ENCODE data around the gene TET1.
"Not testable (repeated sequence)": the region's sequence is repeated elsewhere in the genome, so short reads cannot be mapped to it uniquely, and the experiment has no call there.

TET1 gene
- 0.42 to 11.2 (median 5.9) reads per million in 3 experiments for total RNA-seq

DNA sequence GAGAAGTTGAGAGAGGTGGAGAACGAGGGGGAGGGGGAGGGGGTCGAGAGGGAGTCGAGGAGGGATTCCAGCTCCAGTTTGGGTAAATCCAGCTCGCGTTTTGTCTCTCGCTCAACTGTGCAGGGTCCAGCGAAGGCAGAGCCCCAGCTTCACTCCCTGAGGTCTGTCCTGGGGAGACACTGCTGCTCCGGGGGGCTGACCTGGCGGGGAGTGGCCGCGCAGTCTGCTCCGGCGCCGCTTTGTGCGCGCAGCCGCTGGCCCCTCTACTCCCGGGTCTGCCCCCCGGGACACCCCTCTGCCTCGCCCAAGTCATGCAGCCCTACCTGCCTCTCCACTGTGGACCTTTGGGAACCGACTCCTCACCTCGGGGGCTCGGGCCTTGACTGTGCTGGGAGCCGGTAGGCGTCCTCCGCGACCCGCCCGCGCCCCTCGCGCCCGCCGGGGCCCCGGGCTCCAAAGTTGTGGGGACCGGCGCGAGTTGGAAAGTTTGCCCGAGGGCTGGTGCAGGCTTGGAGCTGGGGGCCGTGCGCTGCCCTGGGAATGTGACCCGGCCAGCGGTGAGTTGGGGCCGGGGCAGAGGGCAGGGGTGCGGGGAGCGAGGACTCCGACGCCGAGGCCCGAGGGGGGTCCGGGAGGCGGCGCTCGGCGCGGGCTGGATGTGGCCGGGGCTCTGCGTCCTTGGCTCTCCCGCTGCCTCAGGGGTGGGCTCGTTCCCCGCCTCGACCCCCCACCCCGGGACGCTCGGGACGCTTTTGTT, at the start of gene TET1:
Gene TET1, plus strand, starts transcription at position 152 of the 757 bp plus-strand sequence. CDS start 12,002 bp downstream, outside the sequence.
- DNase-seq: no peak

DNA sequence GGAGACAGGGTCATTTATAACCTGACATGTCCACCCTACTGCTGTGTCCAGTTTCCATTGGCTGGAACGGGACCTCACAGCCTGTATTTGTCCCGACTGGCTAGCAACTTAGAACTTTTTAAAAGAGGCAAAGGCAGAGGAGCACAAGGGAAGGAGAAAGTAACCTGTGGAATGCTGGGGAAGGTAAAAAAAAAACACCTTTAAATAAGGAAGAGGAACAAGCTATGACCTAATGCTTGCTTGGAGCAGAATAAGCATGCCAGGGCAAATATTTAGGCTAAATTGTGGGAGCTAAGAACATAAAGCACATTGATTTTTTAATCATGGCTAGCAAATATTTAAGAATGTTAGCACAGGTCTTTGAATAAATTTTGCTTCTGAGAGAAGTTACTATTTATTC, 43.9 kb upstream of the TET1 start:
- DNase-seq: not testable (repeated sequence)

GRCh38 chr10:68516766-68517165, 43.4 kb upstream of the TET1 start:
- no peak for DNase-seq

DNA sequence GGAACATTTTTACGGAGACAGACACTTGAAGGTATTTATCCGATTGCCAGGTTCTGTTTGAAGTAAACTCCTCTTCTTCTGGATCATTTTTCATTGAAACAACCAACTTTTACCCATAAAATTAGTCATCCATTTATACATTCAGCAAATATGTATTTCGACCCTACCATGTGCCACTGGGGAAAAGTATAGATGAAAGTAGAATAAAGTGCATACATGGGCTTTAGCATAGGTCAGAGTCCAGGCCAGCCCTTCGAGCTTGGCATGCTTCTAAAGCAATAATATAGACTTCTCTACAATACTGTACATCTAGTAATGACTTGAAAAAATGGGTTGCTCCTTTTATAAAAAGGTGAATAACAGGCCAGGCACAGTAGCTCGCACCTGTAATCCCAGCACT, 42.9 kb upstream of the TET1 start:
- no peak for DNase-seq

- not testable (repeated sequence) for DNase-seq
Observed at GRCh38 chr10:68518609-68519008, 41.5 kb upstream of the TET1 start.

DNA sequence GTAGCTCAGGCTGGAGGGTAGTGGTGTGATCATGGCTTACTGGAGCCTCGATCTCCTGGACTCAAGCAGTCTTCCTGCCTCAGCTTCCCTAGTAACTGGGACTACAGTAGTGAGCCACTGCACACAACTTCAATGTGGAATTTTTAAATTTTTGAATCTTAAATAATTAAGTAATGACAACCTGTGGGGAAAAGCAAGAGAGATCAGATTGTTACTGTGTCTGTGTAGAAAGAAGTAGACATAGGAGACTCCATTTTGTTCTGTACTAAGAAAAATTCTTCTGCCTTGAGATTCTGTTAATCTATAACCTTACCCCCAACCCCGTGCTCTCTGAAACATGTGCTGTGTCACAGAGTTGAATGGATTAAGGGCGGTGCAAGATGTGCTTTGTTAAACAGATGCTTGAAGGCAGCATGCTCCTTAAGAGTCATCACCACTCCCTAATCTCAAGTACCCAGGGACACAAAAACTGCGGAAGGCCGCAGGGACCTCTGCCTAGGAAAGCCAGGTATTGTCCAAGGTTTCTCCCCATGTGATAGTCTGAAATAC, 34.6 kb upstream of the TET1 start:
- not testable (repeated sequence) for DNase-seq

- no peak for DNase-seq
Observed at GRCh38 chr10:68526634-68527307, 33.4 kb upstream of the TET1 start.

- DNase-seq: no peak
Observed at GRCh38 chr10:68536973-68537372, 23.2 kb upstream of the TET1 start.

GRCh38 chr10:68537796-68538195, 22.3 kb upstream of the TET1 start:
- DNase-seq: no peak

GRCh38 chr10:68543004-68543918, 16.9 kb upstream of the TET1 start:
- no peak for DNase-seq

GRCh38 chr10:68550747-68551411, 9.3 kb upstream of the TET1 start:
- DNase-seq: peak; percentile 34

DNA sequence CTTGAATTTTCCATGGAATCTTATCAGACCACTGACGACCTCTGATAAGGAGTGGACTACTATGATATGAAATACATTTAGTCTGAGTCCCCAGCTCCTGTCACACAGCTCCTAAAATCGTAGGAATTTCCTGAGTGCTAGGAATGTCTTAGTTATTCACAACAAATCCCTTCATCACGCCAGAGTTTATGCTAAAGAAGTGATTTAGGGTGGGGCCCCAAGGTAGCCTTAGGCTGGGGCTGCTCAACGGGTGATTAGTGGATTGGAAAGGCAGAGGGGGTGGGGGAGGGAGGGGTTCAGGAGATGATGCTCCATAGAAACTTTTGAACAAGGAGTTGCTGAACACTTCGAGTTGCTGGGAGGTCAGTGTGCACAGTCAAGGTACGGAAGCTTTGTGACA, 7.0 kb upstream of the TET1 start:
- DNase-seq: no peak

GRCh38 chr10:68553599-68553998, 6.5 kb upstream of the TET1 start:
- no peak for DNase-seq

DNA sequence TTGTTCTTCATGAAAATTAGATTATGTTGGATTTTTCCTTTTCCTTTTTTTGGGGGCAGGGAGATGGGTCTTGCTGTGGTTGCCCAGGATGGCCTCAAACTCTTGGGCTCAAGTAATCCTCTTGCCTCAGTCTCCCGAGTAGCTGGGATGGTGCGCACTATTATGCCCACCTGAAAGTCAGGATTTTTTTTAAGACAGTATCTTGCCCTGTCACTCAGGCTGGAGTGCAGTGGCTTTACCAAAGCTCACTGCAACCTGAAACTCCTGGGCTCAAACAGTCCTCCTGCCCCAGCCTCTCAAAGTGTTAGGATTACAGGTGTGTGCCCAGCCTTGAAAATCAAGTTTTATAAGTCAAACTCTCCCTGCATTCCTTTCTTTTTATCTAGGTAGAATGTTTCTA, 1.7 kb upstream of the TET1 start:
- DNase-seq: no peak

GRCh38 chr10:68559251-68559650, 886 bp upstream of the TET1 start:
- no peak for DNase-seq

GRCh38 chr10:68559841-68560185, 324 bp upstream of the TET1 start:
- no peak for DNase-seq

- no peak for DNase-seq
Observed at GRCh38 chr10:68560943-68561864, 1.1 kb downstream of the TET1 start.

GRCh38 chr10:68561865-68562649, 1.9 kb downstream of the TET1 start:
- no peak for DNase-seq

DNA sequence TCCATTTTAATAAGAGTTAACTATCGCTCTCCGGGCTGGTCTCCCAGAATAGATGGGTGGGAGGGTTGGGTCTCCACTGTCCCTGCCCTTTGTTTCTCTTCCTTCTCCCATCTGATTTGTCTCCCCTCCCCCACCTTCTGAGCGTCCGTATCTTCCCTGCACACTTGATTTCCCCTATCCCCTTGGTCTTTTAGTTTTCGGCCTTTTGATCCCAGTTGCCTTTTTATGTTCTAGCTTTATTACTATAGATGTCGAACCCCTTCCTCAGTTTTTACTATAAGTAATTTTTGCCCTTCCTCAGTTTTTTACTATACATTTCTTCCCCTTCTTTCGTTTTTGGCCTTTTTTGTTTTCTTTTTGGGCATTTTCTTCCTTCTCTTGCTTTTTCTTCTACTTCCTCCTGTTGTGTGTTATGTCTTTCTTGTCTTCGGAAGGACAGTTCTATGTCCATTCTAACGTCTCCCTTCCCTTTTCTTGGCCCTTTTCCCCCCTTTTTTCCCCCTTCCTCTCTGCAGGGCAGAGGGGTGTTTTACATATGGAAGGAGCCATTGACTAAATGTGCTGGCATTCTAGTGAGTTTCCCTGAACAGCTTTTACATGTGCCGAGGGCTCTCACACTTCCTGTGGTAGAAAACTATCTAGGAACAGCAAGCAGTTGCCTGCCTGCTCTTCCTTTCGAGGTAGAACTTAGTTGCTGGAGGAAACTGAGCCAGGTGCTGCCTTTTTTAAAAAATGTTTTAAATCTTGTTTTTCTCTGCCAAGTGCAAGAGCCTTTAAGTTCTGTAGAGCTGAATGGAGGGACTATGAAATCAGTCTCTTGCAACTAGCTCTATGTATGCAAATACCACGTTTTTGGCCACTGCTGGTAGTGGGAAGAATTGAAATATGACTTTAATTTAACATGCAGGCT, 2.8 kb downstream of the TET1 start:
- no peak for DNase-seq

Measured in central memory CD4-positive, alpha-beta T cell (primary cell).